Measurements from ENCODE around the gene CFAP74.

CFAP74 gene

GRCh38 chr1:1926886-1927660, 76.5 kb downstream of the CFAP74 start:
- DNase-seq: no peak

- DNase-seq: no peak
Observed at GRCh38 chr1:1926346-1926811, 77.2 kb downstream of the CFAP74 start.

GRCh38 chr1:1925437-1926345, 77.9 kb downstream of the CFAP74 start:
- no peak for DNase-seq

- DNase-seq: no peak
Observed at GRCh38 chr1:1924849-1925248, 78.7 kb downstream of the CFAP74 start.

- DNase-seq: no peak
Observed at GRCh38 chr1:1924386-1924785, 79.2 kb downstream of the CFAP74 start.

GRCh38 chr1:1922956-1923833, 80.4 kb downstream of the CFAP74 start:
- no peak for DNase-seq

- DNase-seq: no peak
Observed at GRCh38 chr1:1922702-1922955, 81.0 kb downstream of the CFAP74 start.

- DNase-seq: no peak
Observed at GRCh38 chr1:1921901-1922701, 81.5 kb downstream of the CFAP74 start.

GRCh38 chr1:1921459-1921862, 82.1 kb downstream of the CFAP74 start:
- DNase-seq: no peak

GRCh38 chr1:1920608-1921458, 82.8 kb downstream of the CFAP74 start:
- no peak for DNase-seq

- no peak for DNase-seq
Observed at GRCh38 chr1:1920057-1920607, 83.5 kb downstream of the CFAP74 start.

GRCh38 chr1:1919304-1920056, 84.1 kb downstream of the CFAP74 start:
- peak; percentile 98 for DNase-seq

GRCh38 chr1:1918901-1919303, 84.7 kb downstream of the CFAP74 start, which contains the start of gene TMEM52:
TSS of gene TMEM52 (minus strand) at chr1:1919279. CDS start at chr1:1919265, 14 bp downstream.
- DNase-seq: no peak

- DNase-seq: no peak
Observed at GRCh38 chr1:1917995-1918900, 85.3 kb downstream of the CFAP74 start.

- no peak for DNase-seq
Observed at GRCh38 chr1:1917304-1917976, 86.1 kb downstream of the CFAP74 start.

GRCh38 chr1:1916851-1917251, 86.7 kb downstream of the CFAP74 start:
- DNase-seq: no peak

- no peak for DNase-seq
Observed at GRCh38 chr1:1915911-1916840, 87.4 kb downstream of the CFAP74 start.

Data from NCI-H2227 treated with DMSO at 0.1 percent for 48 hours (cell line).